ENCODE data around the gene SEPHS1. TPM values are rescaled to one million over a fixed set of nuclear protein-coding genes. Genes with fewer than 3 reads are reported as not detected.
A peak's percentile ranks its signal among the peaks of the same experiment; 100 is the strongest.
"Not testable (repeated sequence)": the region's sequence is repeated elsewhere in the genome, so short reads cannot be mapped to it uniquely, and the experiment has no call there.

SEPHS1 gene
- total and polyA plus RNA-seq, 7 experiments from 2014 or later, result 15.5 to 57.3 (median 29.7) TPM

GRCh38 chr10:13390604-13391522, 42.8 kb upstream of the SEPHS1 start:
- Histone ChIP-seq H3K4me1 (ENCODE audit: control insufficient read depth in 2 of 2, insufficient read depth in 2 of 2, low read length in 2 of 2) (no peaks in the 10 kb centered on the region), H3K27ac (ENCODE audit: low read depth, low read length) (no peak overlapping the region), H3K4me3 (ENCODE audit: low read length) (no peak overlapping the region), H3K27me3 (ENCODE audit: control insufficient read depth in 2 of 2, insufficient read depth in 2 of 2, low read length in 2 of 2) (no peaks in the 10 kb centered on the region), H3K36me3 (ENCODE audit: control insufficient read depth in 2 of 3, insufficient read depth in 3 of 3, low read length in 3 of 3) (no peaks in the 10 kb centered on the region), H3K9me3 (ENCODE audit: control insufficient read depth in 2 of 3, low read length in 3 of 3) (no peaks in the 10 kb centered on the region)
- DNase-seq (no peak), ATAC-seq (no peak)
- CTCF ChIA-PET, result no interaction called here
- no peak overlapping the region for H3K4me3 Mint-ChIP-seq
- no peaks in the 10 kb centered on the region for H3K4me1 Mint-ChIP-seq
- H3K27ac Mint-ChIP-seq, result peak overlapping the region in 1 of 9 donors; percentile 48
- H3K36me3 Mint-ChIP-seq, result peaks cover 0 to 5% (median 0%) of the 10 kb centered on the region in 5 donors
- intact Hi-C loops (cut with micrococcal nuclease), result no loop called here
- H3K9me3 Mint-ChIP-seq, result peaks cover 0 to 1% (median 0%) of the 10 kb centered on the region in 11 donors
- POLR2A ChIA-PET, result no interaction called here
- peaks cover 14 to 24% (median 14%) of the 10 kb centered on the region in 5 donors for H3K27me3 Mint-ChIP-seq

DNA sequence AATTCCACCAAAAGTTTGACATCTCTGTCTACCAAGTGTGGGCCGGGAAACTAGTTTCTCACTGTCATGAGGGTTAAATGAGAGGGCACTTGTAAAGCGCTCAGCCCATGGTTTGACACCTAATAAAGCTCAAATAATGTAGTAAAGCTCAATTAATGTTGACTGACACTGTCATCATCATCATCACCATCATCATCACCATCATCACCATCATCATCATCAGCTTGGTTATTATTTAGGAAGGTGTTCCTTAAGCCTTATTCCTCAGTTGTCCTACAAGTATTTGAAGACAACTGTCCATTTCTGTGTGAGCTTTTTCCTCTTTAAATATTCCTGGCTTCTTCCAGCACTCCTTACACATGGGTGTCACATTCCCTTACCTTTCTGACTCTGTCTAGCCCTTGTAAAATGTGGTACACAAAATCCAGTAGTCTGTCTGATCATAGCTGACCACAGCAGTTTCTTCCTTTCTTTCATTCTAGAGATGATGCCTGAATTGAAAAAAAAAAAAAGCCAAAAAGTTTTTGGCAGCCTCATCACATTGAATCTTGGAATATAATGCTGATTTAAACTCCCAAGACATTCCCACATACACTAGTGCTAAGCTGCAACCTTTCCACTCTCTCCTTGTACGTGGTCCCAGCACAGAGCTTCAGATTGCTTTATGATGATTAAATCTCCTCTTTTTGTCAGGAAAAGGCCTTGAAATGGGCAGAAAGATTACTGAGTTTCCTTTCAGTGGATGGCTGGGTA, 40.6 kb upstream of the SEPHS1 start:
- Histone ChIP-seq H3K4me1 (ENCODE audit: control insufficient read depth in 2 of 2, insufficient read depth in 2 of 2, low read length in 2 of 2) (no peaks in the 10 kb centered on the region), H3K27ac (ENCODE audit: low read depth, low read length) (no peak overlapping the region), H3K27me3 (ENCODE audit: control insufficient read depth in 2 of 2, insufficient read depth in 2 of 2, low read length in 2 of 2) (no peaks in the 10 kb centered on the region), H3K36me3 (ENCODE audit: control insufficient read depth in 2 of 3, insufficient read depth in 3 of 3, low read length in 3 of 3) (no peaks in the 10 kb centered on the region), H3K4me3 (ENCODE audit: low read length) (no peak overlapping the region), H3K9me3 (ENCODE audit: control insufficient read depth in 2 of 3, low read length in 3 of 3) (no peaks in the 10 kb centered on the region)
- ATAC-seq (no peak), DNase-seq (no peak)
- Mint-ChIP-seq H3K27me3 (peaks cover 19 to 30% (median 22%) of the 10 kb centered on the region in 5 donors), H3K36me3 (peaks cover 0 to 5% (median 0%) of the 10 kb centered on the region in 5 donors), H3K4me3 (no peak overlapping the region), H3K27ac (no peak overlapping the region), H3K9me3 (peaks cover 0 to 1% (median 0%) of the 10 kb centered on the region in 11 donors), H3K4me1 (no peaks in the 10 kb centered on the region)
- POLR2A ChIA-PET, result interaction anchor here (0.6 kb wide), 2 partner anchors 77 to 594 kb away, joined by 3 to 4 read pairs; no protein-coding TSS in a partner anchor
- intact Hi-C loops (cut with micrococcal nuclease), result no loop called here
- CTCF ChIA-PET, result interaction anchor here (0.6 to 1.4 kb wide), 4 partner anchors 15 to 54 kb away, joined by 3 to 5 read pairs (median 4); no protein-coding TSS in a partner anchor

GRCh38 chr10:13386021-13386420, 37.9 kb upstream of the SEPHS1 start:
- Mint-ChIP-seq H3K9me3 (peaks cover 0 to 2% (median 0%) of the 10 kb centered on the region in 11 donors), H3K4me3 (no peak overlapping the region), H3K27me3 (peaks cover 28 to 39% (median 34%) of the 10 kb centered on the region in 5 donors)

GRCh38 chr10:13383399-13383761, 35.3 kb upstream of the SEPHS1 start:
- peaks cover 43 to 54% (median 51%) of the 10 kb centered on the region in 5 donors for H3K27me3 Mint-ChIP-seq

More at GRCh38 chr10:13386021-13386420, 37.9 kb upstream of the SEPHS1 start:
- ATAC-seq (no peak), DNase-seq (no peak)
- intact Hi-C loops (cut with micrococcal nuclease), result no loop called here
- Mint-ChIP-seq H3K4me1 (peaks cover 8 to 13% (median 11%) of the 10 kb centered on the region in 7 donors), H3K27ac (no peak overlapping the region), H3K36me3 (peaks cover 0 to 10% (median 0%) of the 10 kb centered on the region in 5 donors)
- ChIA-PET POLR2A (no interaction called here), CTCF (no interaction called here)
- Histone ChIP-seq H3K9me3 (ENCODE audit: control insufficient read depth in 2 of 3, low read length in 3 of 3) (no peaks in the 10 kb centered on the region), H3K36me3 (ENCODE audit: control insufficient read depth in 2 of 3, insufficient read depth in 3 of 3, low read length in 3 of 3) (no peaks in the 10 kb centered on the region), H3K4me1 (ENCODE audit: control insufficient read depth in 2 of 2, insufficient read depth in 2 of 2, low read length in 2 of 2) (peaks cover 0 to 6% of the 10 kb centered on the region in 2 donors), H3K27ac (ENCODE audit: low read depth, low read length) (no peak overlapping the region), H3K27me3 (ENCODE audit: control insufficient read depth in 2 of 2, insufficient read depth in 2 of 2, low read length in 2 of 2) (peaks cover 0 to 5% of the 10 kb centered on the region in 2 donors), H3K4me3 (ENCODE audit: low read length) (no peak overlapping the region)

GRCh38 chr10:13382703-13383398, 34.8 kb upstream of the SEPHS1 start:
- Histone ChIP-seq H3K27me3 (ENCODE audit: control insufficient read depth in 2 of 2, insufficient read depth in 2 of 2, low read length in 2 of 2) (peaks cover 0 to 5% of the 10 kb centered on the region in 2 donors), H3K9me3 (ENCODE audit: control insufficient read depth in 2 of 3, low read length in 3 of 3) (no peaks in the 10 kb centered on the region), H3K36me3 (ENCODE audit: control insufficient read depth in 2 of 3, insufficient read depth in 3 of 3, low read length in 3 of 3) (no peaks in the 10 kb centered on the region), H3K4me1 (ENCODE audit: control insufficient read depth in 2 of 2, insufficient read depth in 2 of 2, low read length in 2 of 2) (peaks cover 0 to 6% of the 10 kb centered on the region in 2 donors), H3K4me3 (ENCODE audit: low read length) (no peak overlapping the region), H3K27ac (ENCODE audit: low read depth, low read length) (no peak overlapping the region)
- ATAC-seq (no peak), DNase-seq (peak in 1 of 9 donors; percentile 3)
- Mint-ChIP-seq H3K4me3 (peak overlapping the region; percentile 53 to 83 (median 76)), H3K4me1 (peaks cover 8 to 13% (median 11%) of the 10 kb centered on the region in 7 donors), H3K9me3 (peaks cover 0 to 3% (median 0%) of the 10 kb centered on the region in 11 donors), H3K27me3 (peaks cover 43 to 57% (median 51%) of the 10 kb centered on the region in 5 donors), H3K36me3 (peaks cover 0 to 10% (median 0%) of the 10 kb centered on the region in 5 donors), H3K27ac (peak overlapping the region in 1 of 9 donors; percentile 9)
- intact Hi-C loops (cut with micrococcal nuclease), result no loop called here
- POLR2A ChIA-PET, result interaction anchor here (0.6 kb wide), 1 partner anchor 11 kb away, joined by 3 read pairs; no protein-coding TSS in a partner anchor
- CTCF ChIA-PET, result no interaction called here

More at GRCh38 chr10:13383399-13383761, 35.3 kb upstream of the SEPHS1 start:
- intact Hi-C loops (cut with micrococcal nuclease), result no loop called here
- H3K9me3 Mint-ChIP-seq, result peaks cover 0 to 2% (median 0%) of the 10 kb centered on the region in 11 donors
- no peak overlapping the region for H3K27ac ChIP-seq (ENCODE audit: low read depth, low read length)
- CTCF ChIA-PET, result no interaction called here
- no peak overlapping the region for H3K4me3 ChIP-seq (ENCODE audit: low read length)
- H3K36me3 Mint-ChIP-seq, result peaks cover 0 to 10% (median 0%) of the 10 kb centered on the region in 5 donors
- H3K27ac Mint-ChIP-seq, result peak overlapping the region in 1 of 9 donors; percentile 9
- no peak for DNase-seq
- H3K27me3 ChIP-seq (ENCODE audit: control insufficient read depth in 2 of 2, insufficient read depth in 2 of 2, low read length in 2 of 2), result peaks cover 0 to 5% of the 10 kb centered on the region in 2 donors
- POLR2A ChIA-PET, result interaction anchor here (0.6 kb wide), 2 partner anchors 11 to 1080 kb away, joined by 3 to 4 read pairs; no protein-coding TSS in a partner anchor
- peaks cover 8 to 13% (median 11%) of the 10 kb centered on the region in 7 donors for H3K4me1 Mint-ChIP-seq
- H3K9me3 ChIP-seq (ENCODE audit: control insufficient read depth in 2 of 3, low read length in 3 of 3), result no peaks in the 10 kb centered on the region
- no peak for ATAC-seq
- peak overlapping the region; percentile 53 to 83 (median 74) for H3K4me3 Mint-ChIP-seq
- H3K4me1 ChIP-seq (ENCODE audit: control insufficient read depth in 2 of 2, insufficient read depth in 2 of 2, low read length in 2 of 2), result peaks cover 0 to 6% of the 10 kb centered on the region in 2 donors
- no peaks in the 10 kb centered on the region for H3K36me3 ChIP-seq (ENCODE audit: control insufficient read depth in 2 of 3, insufficient read depth in 3 of 3, low read length in 3 of 3)

DNA sequence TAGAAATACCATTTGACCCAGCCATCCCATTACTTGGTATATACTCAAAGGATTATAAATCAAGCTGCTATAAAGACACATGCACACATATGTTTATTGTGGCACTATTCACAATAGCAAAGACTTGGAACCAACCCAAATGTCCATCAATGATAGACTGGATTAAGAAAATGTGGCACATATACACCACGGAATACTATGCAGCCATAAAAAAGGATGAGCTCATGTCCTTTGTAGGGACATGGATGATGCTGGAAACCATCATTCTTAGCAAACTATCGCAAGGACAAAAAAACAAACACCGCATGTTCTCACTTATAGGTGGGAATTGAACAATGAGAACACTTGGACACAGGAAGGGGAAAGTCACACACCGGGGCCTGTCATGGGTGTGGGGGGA, 31.0 kb upstream of the SEPHS1 start:
- H3K27ac ChIP-seq (ENCODE audit: low read depth, low read length); H3K4me1 ChIP-seq (ENCODE audit: control insufficient read depth in 2 of 2, insufficient read depth in 2 of 2, low read length in 2 of 2); H3K36me3 Mint-ChIP-seq; H3K9me3 Mint-ChIP-seq; H3K4me3 ChIP-seq (ENCODE audit: low read length); POLR2A ChIA-PET; H3K27ac Mint-ChIP-seq; H3K27me3 ChIP-seq (ENCODE audit: control insufficient read depth in 2 of 2, insufficient read depth in 2 of 2, low read length in 2 of 2); DNase-seq; H3K9me3 ChIP-seq (ENCODE audit: control insufficient read depth in 2 of 3, low read length in 3 of 3); H3K4me3 Mint-ChIP-seq; ATAC-seq; CTCF ChIA-PET; H3K36me3 ChIP-seq (ENCODE audit: control insufficient read depth in 2 of 3, insufficient read depth in 3 of 3, low read length in 3 of 3): not testable (repeated sequence)
- Mint-ChIP-seq H3K4me1 (peaks cover 8 to 13% (median 11%) of the 10 kb centered on the region in 7 donors), H3K27me3 (peaks cover 33 to 49% (median 38%) of the 10 kb centered on the region in 5 donors)
- intact Hi-C loops (cut with micrococcal nuclease), result loop anchor here in 1 of 2 donors (10.0 kb wide), 1 partner anchor 156 kb away; no protein-coding TSS in a partner anchor

All from naive thymus-derived CD4-positive, alpha-beta T cell (primary cell).